NB4 (cell line): ENCODE measurements around the gene SLC2A14.

ENCODE experiments used
- CTCF ChIP-seq: IDR thresholded peaks from one replicate; pipeline ENCODE4 v1.5.1; 2012; ENCODE audit warnings: low read depth, low read length
- MYC ChIP-seq: IDR thresholded peaks from 2 replicates; pipeline ENCODE4 v1.6.1; 2011; ENCODE audit warnings: low read depth, low read length

GRCh38 chr12:7835766-7836165 lies 36.9 kb downstream of the SLC2A14 start:
- TF ChIP-seq CTCF (no peak), MYC (no peak)
